Measurements from ENCODE around the gene RBM6. TPM values are rescaled to one million over a fixed set of nuclear protein-coding genes. Genes with fewer than 3 reads are reported as not detected.
"Not testable (repeated sequence)": the region's sequence is repeated elsewhere in the genome, so short reads cannot be mapped to it uniquely, and the experiment has no call there.

Gene RBM6
- polyA plus RNA-seq, 1 experiment = 62.8 TPM

GRCh38 chr3:49930922-49931321 lies 9.0 kb upstream of the RBM6 start:
- POLR2A ChIA-PET = interaction anchor here (2.1 kb wide), 1 partner anchor 9 kb away, joined by 24 read pairs; the partner anchor contains the start of gene RBM6

DNA sequence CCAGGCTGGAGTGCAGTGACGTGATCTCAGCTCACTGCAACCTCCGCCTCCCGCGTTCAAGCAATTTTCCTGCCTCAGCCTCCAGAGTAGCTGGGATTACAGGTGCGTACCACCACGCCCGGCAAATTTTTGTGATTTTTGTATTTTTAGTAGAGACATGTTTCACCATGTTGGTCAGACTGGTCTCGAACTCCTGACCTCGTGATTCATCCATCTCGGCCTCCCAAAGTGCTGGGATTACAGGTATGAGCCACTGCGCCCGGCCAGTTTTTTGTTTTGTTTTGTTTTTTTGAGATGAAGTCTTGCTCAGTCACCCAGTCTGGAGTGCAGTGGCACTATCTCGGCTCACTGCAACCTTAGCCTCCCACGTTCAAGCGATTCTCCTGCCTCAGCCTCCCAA lies 7.7 kb upstream of the RBM6 start:
- CTCF ChIA-PET = interaction anchor here (1.1 kb wide), 1 partner anchor 129 kb away, joined by 3 read pairs; the partner anchor contains the start of gene INKA1
- DNase-seq (ENCODE audit: low read depth, low spot score); H3K9me3 ChIP-seq (ENCODE audit: control insufficient read depth, insufficient read depth, low read length); H3K27ac ChIP-seq (ENCODE audit: low read depth, low read length); H3K27me3 ChIP-seq (ENCODE audit: control insufficient read depth, insufficient read depth, low read length); POLR2A ChIA-PET; H3K4me3 ChIP-seq (ENCODE audit: low read depth, low read length): not testable (repeated sequence)

More at GRCh38 chr3:49930922-49931321, 9.0 kb upstream of the RBM6 start:
- H3K9me3 ChIP-seq (ENCODE audit: control insufficient read depth, insufficient read depth, low read length) = no peaks in the 10 kb centered on the region
- H3K4me3 ChIP-seq (ENCODE audit: low read depth, low read length) = no peak overlapping the region
- CTCF ChIA-PET = no interaction called here
- no peak overlapping the region for H3K27ac ChIP-seq (ENCODE audit: low read depth, low read length)
- TF ChIP-seq, protein P1, sequence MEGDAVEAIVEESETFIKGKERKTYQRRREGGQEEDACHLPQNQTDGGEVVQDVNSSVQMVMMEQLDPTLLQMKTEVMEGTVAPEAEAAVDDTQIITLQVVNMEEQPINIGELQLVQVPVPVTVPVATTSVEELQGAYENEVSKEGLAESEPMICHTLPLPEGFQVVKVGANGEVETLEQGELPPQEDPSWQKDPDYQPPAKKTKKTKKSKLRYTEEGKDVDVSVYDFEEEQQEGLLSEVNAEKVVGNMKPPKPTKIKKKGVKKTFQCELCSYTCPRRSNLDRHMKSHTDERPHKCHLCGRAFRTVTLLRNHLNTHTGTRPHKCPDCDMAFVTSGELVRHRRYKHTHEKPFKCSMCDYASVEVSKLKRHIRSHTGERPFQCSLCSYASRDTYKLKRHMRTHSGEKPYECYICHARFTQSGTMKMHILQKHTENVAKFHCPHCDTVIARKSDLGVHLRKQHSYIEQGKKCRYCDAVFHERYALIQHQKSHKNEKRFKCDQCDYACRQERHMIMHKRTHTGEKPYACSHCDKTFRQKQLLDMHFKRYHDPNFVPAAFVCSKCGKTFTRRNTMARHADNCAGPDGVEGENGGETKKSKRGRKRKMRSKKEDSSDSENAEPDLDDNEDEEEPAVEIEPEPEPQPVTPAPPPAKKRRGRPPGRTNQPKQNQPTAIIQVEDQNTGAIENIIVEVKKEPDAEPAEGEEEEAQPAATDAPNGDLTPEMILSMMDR (IDR thresholded peaks at IDR 0.05; ENCODE audit: low read depth, low read length) = no peak
- H3K27me3 ChIP-seq (ENCODE audit: control insufficient read depth, insufficient read depth, low read length) = no peaks in the 10 kb centered on the region
- no peak for DNase-seq (ENCODE audit: low read depth, low spot score)

- ChIA-PET CTCF (no interaction called here), POLR2A (no interaction called here)
- no peak for DNase-seq (ENCODE audit: low read depth, low spot score)
- H3K27me3 ChIP-seq (ENCODE audit: control insufficient read depth, insufficient read depth, low read length) = no peaks in the 10 kb centered on the region
- H3K9me3 ChIP-seq (ENCODE audit: control insufficient read depth, insufficient read depth, low read length) = no peaks in the 10 kb centered on the region; the same call in 1 of the 2 replicates
- no peak overlapping the region for H3K27ac ChIP-seq (ENCODE audit: low read depth, low read length)
- TF ChIP-seq, protein P1 (IDR thresholded peaks at IDR 0.05; ENCODE audit: low read depth, low read length) = no peak
- H3K4me3 ChIP-seq (ENCODE audit: low read depth, low read length) = no peak overlapping the region
Measured at GRCh38 chr3:49937090-49937489, 2.9 kb upstream of the RBM6 start.

DNA sequence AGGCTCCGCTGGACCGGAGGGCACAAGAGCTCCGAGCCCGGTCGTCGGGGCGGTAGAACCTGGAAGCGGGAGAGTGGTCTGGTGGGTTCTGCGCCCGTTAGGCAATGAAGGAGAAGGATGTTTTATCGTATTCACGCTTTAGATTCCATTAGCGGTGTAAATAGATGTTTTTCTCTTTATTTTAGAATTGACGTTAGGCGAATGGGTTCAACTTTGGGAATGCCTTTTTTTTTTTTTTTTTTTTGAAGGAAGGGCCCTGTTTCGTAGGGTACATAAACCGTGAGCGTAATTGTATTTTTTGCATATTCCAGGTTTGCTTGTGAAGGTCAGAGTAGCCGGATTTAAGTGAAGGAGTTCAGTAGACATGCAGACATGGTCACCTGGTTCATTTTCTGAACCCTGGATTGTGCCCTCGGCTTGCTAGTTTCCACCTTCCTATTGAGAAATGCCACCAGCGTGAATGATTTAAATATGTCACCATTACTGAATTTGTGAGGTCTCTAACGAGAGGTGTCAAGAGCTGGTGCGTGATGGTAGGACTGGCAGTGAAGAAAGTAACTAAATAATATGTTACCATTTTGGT lies 808 bp downstream of the RBM6 start:
- Histone ChIP-seq H3K27ac (ENCODE audit: low read depth, low read length) (peak overlapping the region; percentile 98), H3K4me3 (ENCODE audit: low read depth, low read length) (peak overlapping the region; percentile 91), H3K9me3 (ENCODE audit: control insufficient read depth, insufficient read depth, low read length) (no peaks in the 10 kb centered on the region; the same call in 1 of the 2 replicates), H3K27me3 (ENCODE audit: control insufficient read depth, insufficient read depth, low read length) (no peaks in the 10 kb centered on the region)
- TF ChIP-seq, protein P1 (IDR thresholded peaks at IDR 0.05; ENCODE audit: low read depth, low read length) = no peak
- DNase-seq (ENCODE audit: low read depth, low spot score) = no peak
- POLR2A ChIA-PET = interaction anchor here (0.6 to 2.0 kb wide), 11 partner anchors 9 to 241 kb away, joined by 3 to 24 read pairs (median 4); partner anchors contain the start of genes MON1A and UBA7
- CTCF ChIA-PET = interaction anchor here (0.5 to 0.7 kb wide), 3 partner anchors 13 to 183 kb away, joined by 3 to 8 read pairs (median 3); no protein-coding TSS in a partner anchor

DNA sequence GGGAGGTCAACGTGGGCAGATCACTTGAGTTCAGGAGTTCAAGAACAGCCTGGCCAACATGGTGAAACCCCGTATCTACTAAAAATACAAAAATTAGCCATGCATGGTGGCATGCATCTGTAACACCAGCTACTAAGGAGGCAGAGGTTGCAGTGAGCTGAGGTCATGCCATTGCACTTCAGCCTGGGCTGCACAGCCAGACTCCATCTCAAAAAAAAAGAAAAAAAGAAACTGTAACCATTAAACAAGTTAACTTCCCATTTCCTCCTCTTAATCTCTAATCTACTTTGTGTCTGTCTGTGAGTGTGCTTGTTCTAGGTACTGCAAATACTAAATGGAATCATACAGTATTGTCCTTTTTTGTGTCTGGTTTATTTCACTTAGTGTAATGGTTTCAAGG lies 2.7 kb downstream of the RBM6 start:
- ChIA-PET POLR2A (no interaction called here), CTCF (no interaction called here)
- H3K9me3 ChIP-seq (ENCODE audit: control insufficient read depth, insufficient read depth, low read length) = no peaks in the 10 kb centered on the region; the same call in 1 of the 2 replicates
- H3K27me3 ChIP-seq (ENCODE audit: control insufficient read depth, insufficient read depth, low read length) = no peaks in the 10 kb centered on the region
- no peak overlapping the region for H3K4me3 ChIP-seq (ENCODE audit: low read depth, low read length)
- no peak overlapping the region for H3K27ac ChIP-seq (ENCODE audit: low read depth, low read length)
- TF ChIP-seq, protein P1 (IDR thresholded peaks at IDR 0.05; ENCODE audit: low read depth, low read length) = no peak
- DNase-seq (ENCODE audit: low read depth, low spot score) = no peak

All from AG04450 (cell line).